NCI-H1417 (cell line): ENCODE data around the gene FAM180B.
A peak's percentile ranks its signal among the peaks of the same experiment; 100 is the strongest.
"Not testable (repeated sequence)": the region's sequence is repeated elsewhere in the genome, so short reads cannot be mapped to it uniquely, and the experiment has no call there.

Source experiments
- DNase-seq, 3 experiments: peaks; one replicate each; lab custom pipeline; 2025; lab: John Stamatoyannopoulos, UW

Gene FAM180B

GRCh38 chr11:47586098-47586855, at the start of gene FAM180B:
Gene FAM180B (plus strand): TSS chr11:47586678. CDS start chr11:47586769, 91 bp downstream.
- no peak for DNase-seq

GRCh38 chr11:47536915-47537314, 49.6 kb upstream of the FAM180B start:
- no peak for DNase-seq

GRCh38 chr11:47538741-47539565, 47.5 kb upstream of the FAM180B start:
- peak; percentile 7 to 74 (median 58) for DNase-seq

GRCh38 chr11:47539681-47540039, 46.8 kb upstream of the FAM180B start:
- no peak for DNase-seq

- DNase-seq, result no peak
These were observed 45.4 kb upstream of the FAM180B start for GRCh38 chr11:47541070-47541469.

GRCh38 chr11:47545298-47545697, 41.2 kb upstream of the FAM180B start:
- DNase-seq, result no peak

- DNase-seq, result not testable (repeated sequence)
These were observed 40.2 kb upstream of the FAM180B start for GRCh38 chr11:47546274-47546673.

GRCh38 chr11:47550288-47551047, 36.0 kb upstream of the FAM180B start:
- DNase-seq, result no peak

- no peak for DNase-seq
These were observed 35.4 kb upstream of the FAM180B start for GRCh38 chr11:47551086-47551485.

GRCh38 chr11:47552056-47552565, 34.4 kb upstream of the FAM180B start:
- peak; percentile 34 to 73 (median 66) for DNase-seq

GRCh38 chr11:47552566-47553405, 33.7 kb upstream of the FAM180B start, which contains the start of gene CELF1:
Gene CELF1 (minus strand): TSS chr11:47553132. CDS start chr11:47499523, 53,609 bp downstream.
- DNase-seq, result peak; percentile 94 to 96 (median 95)

- peak in 1 of 3 experiments; percentile 70 for DNase-seq
These were observed 33.1 kb upstream of the FAM180B start for GRCh38 chr11:47553406-47553743.

GRCh38 chr11:47557004-47557403, 29.5 kb upstream of the FAM180B start:
- DNase-seq, result not testable (repeated sequence)

GRCh38 chr11:47558695-47559094, 27.8 kb upstream of the FAM180B start:
- no peak for DNase-seq

GRCh38 chr11:47560426-47560825, 26.1 kb upstream of the FAM180B start:
- no peak for DNase-seq

GRCh38 chr11:47562393-47562792, 24.1 kb upstream of the FAM180B start:
- not testable (repeated sequence) for DNase-seq

- DNase-seq, result not testable (repeated sequence)
These were observed 22.1 kb upstream of the FAM180B start for GRCh38 chr11:47564366-47564765.

- DNase-seq, result no peak
These were observed 21.5 kb upstream of the FAM180B start for GRCh38 chr11:47564933-47565339.

GRCh38 chr11:47565340-47566148, 20.9 kb upstream of the FAM180B start, which contains the start of gene PTPMT1:
Gene PTPMT1 (plus strand): TSS chr11:47565599. CDS start chr11:47565623, 24 bp downstream.
- peak; percentile 73 to 79 (median 76) for DNase-seq

- no peak for DNase-seq
These were observed 20.3 kb upstream of the FAM180B start for GRCh38 chr11:47566149-47566698.
